Measurements from ENCODE around the gene IL11RA.

IL11RA gene

DNA sequence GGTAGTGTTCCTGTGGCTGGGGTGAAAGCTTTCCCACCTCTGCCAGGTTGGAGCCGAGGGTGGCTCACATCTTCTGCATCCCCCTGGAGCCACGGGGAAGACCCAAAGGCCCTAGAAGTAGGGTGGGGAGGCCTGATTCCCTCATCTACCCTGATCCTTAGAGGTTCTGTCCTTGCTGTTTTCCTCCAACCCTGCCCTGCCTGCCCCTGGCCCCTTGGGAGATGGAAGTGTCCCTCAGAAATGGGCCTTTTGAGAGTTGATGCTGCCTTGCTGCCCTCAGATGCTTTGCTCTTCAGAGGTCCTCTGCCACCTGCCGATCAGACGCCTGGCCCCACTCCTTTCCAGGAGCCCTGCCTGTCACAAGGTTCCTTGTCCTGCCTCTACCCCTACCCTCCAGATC, 32.8 kb downstream of the IL11RA start:
- TF ChIP-seq, protein P1, sequence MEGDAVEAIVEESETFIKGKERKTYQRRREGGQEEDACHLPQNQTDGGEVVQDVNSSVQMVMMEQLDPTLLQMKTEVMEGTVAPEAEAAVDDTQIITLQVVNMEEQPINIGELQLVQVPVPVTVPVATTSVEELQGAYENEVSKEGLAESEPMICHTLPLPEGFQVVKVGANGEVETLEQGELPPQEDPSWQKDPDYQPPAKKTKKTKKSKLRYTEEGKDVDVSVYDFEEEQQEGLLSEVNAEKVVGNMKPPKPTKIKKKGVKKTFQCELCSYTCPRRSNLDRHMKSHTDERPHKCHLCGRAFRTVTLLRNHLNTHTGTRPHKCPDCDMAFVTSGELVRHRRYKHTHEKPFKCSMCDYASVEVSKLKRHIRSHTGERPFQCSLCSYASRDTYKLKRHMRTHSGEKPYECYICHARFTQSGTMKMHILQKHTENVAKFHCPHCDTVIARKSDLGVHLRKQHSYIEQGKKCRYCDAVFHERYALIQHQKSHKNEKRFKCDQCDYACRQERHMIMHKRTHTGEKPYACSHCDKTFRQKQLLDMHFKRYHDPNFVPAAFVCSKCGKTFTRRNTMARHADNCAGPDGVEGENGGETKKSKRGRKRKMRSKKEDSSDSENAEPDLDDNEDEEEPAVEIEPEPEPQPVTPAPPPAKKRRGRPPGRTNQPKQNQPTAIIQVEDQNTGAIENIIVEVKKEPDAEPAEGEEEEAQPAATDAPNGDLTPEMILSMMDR (IDR thresholded peaks at IDR 0.05; ENCODE audit: extremely low read depth, insufficient read depth, missing control alignments) = no peak
- DNase-seq (ENCODE audit: low spot score) = no peak
- in situ Hi-C loops (cut with MboI; ENCODE audit: low pct_unique_long_range_greater_than_20kb, low sequenced_read_pairs, unreplicated experiment) = no loop called here

DNA sequence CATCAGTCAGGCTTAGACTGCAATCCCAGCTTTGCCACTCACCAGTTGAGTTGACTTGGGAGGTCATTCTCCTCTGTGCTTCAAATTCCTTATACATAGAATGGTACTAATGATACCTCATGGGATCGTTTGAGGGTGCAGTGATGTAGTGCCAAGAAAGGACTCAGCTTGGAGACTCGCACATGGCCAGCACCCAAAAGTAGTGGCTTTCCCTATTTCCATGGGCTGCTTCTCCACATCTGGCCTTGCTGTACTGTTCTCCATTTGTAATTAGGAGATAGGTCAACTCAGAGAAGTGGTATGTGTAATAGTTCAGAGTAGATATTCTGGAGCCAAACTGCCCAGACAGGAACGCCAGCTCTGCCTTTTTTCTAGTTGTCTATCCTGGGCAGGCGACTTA, 33.6 kb downstream of the IL11RA start:
- no peak for DNase-seq (ENCODE audit: low spot score)
- TF ChIP-seq, protein P1 (IDR thresholded peaks at IDR 0.05; ENCODE audit: extremely low read depth, insufficient read depth, missing control alignments) = no peak
- in situ Hi-C loops (cut with MboI; ENCODE audit: low pct_unique_long_range_greater_than_20kb, low sequenced_read_pairs, unreplicated experiment) = no loop called here

DNA sequence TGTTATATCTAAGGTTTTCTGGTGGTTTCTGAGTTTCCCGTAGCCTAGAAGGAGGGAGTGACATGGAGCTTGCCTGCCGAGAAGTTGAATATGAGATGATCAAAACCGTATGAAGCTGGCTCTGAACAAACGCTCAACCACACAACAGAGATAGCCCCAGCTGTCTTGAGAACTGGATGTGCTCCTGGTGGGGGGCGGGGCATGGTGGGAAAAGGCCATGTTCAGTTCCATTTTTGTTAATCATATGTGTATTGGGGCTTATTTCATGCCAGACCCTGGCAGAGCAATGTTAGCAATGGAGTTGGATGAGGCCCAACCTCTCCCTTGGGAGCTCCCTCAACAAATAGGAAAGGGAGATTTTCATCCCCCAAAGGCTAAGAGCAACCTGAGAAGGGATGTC, 34.2 kb downstream of the IL11RA start:
- in situ Hi-C loops (cut with MboI; ENCODE audit: low pct_unique_long_range_greater_than_20kb, low sequenced_read_pairs, unreplicated experiment) = no loop called here
- TF ChIP-seq, protein P1 (IDR thresholded peaks at IDR 0.05; ENCODE audit: extremely low read depth, insufficient read depth, missing control alignments) = no peak
- DNase-seq (ENCODE audit: low spot score) = no peak

GRCh38 chr9:34686732-34687131, 34.7 kb downstream of the IL11RA start:
- no peak for DNase-seq (ENCODE audit: low spot score)
- TF ChIP-seq, protein P1 (IDR thresholded peaks at IDR 0.05; ENCODE audit: extremely low read depth, insufficient read depth, missing control alignments) = no peak
- in situ Hi-C loops (cut with MboI; ENCODE audit: low pct_unique_long_range_greater_than_20kb, low sequenced_read_pairs, unreplicated experiment) = no loop called here

GRCh38 chr9:34687276-34688030, 35.5 kb downstream of the IL11RA start:
- no peak for DNase-seq (ENCODE audit: low spot score)
- in situ Hi-C loops (cut with MboI; ENCODE audit: low pct_unique_long_range_greater_than_20kb, low sequenced_read_pairs, unreplicated experiment) = no loop called here
- TF ChIP-seq, protein P1 (IDR thresholded peaks at IDR 0.05; ENCODE audit: extremely low read depth, insufficient read depth, missing control alignments) = no peak

- no peak for DNase-seq (ENCODE audit: low spot score)
- TF ChIP-seq, protein P1 (IDR thresholded peaks at IDR 0.05; ENCODE audit: extremely low read depth, insufficient read depth, missing control alignments) = no peak
- in situ Hi-C loops (cut with MboI; ENCODE audit: low pct_unique_long_range_greater_than_20kb, low sequenced_read_pairs, unreplicated experiment) = no loop called here
These were observed 36.5 kb downstream of the IL11RA start for GRCh38 chr9:34688329-34689115.

All from GM13977 (cell line).